ENCODE measurements around the gene PCYT2. TPM values are rescaled to one million over a fixed set of nuclear protein-coding genes. Genes with fewer than 3 reads are reported as not detected.

The PCYT2 gene
- total RNA-seq, 2 donors from 2014 or later, result 13.6 to 81.9 TPM

DNA sequence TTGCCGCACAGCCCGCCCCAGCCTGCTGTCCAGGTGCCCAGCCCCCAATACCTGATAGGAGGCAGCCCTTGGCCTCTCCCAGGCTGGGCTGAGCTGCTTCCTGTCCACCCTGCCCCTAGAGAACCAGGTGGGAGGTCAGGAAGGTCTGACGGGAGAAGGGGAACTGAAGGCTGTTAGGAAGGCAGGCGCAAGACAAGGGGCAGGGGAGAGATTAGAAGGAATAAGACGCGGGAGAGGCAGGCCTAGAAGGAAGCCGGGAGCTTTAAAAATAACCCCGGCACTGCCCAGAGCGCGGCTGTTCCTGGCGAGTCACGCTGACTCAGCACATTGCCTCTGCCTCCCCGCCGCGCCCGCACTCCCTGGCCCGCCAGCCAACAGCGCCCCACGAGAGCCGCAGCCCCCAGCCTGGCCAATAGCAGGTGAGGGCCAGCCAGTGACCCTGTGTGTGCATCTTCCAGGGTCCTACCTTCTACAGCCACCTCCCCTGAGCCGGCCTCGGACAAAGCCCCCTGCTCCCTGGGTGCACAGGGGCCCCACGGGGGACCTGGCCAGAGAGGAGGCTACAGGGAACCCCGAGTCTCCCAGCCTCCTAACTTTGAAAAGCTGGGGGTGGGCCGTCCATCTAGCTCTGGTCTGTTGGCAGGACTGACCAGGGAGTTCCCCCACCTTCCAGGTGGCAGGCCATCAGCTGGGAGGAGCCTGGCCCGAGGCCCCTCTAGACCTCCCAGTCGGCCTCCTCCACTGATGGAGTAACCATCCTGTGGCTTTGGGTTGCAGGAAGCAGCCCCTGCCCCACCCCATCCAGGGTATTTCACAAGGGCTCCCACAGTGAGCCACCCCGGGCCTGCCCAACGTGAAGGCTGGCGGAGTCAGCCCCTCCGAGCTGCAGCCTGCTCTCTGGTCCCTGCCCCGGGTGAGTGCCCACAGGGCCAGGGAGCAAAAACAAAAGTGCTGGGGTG is 12.4 kb upstream of the PCYT2 start:
- no peak for DNase-seq (ENCODE audit: low spot score)
- H3K36me3 ChIP-seq, result peaks cover 17% of the 10 kb centered on the region
- peak overlapping the region in 1 of 2 donors; percentile 50 for H3K27ac ChIP-seq
- peak overlapping the region; percentile 62 for H3K4me3 ChIP-seq
- TF ChIP-seq, protein P1, sequence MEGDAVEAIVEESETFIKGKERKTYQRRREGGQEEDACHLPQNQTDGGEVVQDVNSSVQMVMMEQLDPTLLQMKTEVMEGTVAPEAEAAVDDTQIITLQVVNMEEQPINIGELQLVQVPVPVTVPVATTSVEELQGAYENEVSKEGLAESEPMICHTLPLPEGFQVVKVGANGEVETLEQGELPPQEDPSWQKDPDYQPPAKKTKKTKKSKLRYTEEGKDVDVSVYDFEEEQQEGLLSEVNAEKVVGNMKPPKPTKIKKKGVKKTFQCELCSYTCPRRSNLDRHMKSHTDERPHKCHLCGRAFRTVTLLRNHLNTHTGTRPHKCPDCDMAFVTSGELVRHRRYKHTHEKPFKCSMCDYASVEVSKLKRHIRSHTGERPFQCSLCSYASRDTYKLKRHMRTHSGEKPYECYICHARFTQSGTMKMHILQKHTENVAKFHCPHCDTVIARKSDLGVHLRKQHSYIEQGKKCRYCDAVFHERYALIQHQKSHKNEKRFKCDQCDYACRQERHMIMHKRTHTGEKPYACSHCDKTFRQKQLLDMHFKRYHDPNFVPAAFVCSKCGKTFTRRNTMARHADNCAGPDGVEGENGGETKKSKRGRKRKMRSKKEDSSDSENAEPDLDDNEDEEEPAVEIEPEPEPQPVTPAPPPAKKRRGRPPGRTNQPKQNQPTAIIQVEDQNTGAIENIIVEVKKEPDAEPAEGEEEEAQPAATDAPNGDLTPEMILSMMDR (IDR thresholded peaks at IDR 0.05), result no peak
- peaks cover 41 to 54% of the 10 kb centered on the region in 2 donors for H3K4me1 ChIP-seq (ENCODE audit: control insufficient read depth in 1 of 2, low read depth in 2 of 2)
- no peak for ATAC-seq (ENCODE audit: insufficient number of reproducible peaks, low FRiP score, low read depth)
- no peaks in the 10 kb centered on the region for H3K27me3 ChIP-seq (replicated peaks; ENCODE audit: insufficient read depth)
- no peaks in the 10 kb centered on the region for H3K9me3 ChIP-seq

DNA sequence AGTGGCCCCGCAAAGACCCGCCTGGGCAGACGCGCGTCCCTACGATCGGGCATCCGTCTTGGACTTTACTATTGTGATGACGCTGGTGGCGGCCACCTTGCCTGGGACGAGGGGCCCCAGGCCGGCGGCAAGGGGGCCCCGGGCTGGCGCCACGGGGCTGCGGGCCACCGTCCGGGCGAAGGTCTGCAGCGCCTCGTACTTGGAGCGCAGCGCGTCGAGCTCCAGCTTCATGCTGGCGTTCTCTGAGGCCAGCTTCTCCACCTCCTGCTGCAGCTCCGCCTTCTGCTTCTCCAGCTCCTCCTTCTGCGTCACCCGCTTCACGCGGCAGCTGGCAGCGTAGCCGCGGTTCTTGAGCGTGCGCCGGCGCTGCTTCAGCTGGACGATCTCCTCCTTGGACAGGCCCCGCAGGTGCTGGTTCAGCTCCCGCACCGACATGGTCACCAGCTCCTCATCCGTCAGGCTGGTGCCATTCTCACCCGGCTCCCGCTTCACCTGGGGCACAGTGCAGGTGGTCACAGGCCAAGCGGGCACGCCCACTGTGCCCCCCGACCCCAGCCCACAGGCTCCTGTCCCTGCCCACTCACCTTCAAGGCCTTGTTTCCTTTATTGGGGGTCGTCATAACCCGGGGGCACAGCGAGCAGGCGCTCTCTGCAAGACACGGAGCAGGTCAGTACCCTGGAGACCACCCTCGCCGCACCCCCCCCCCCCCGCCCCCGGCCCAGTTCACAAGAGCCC is 11.5 kb upstream of the PCYT2 start:
- Histone ChIP-seq H3K27ac (peak overlapping the region in 1 of 2 donors; percentile 50), H3K9me3 (no peaks in the 10 kb centered on the region), H3K36me3 (peaks cover 17% of the 10 kb centered on the region), H3K4me1 (ENCODE audit: control insufficient read depth in 1 of 2, low read depth in 2 of 2) (peaks cover 39 to 50% of the 10 kb centered on the region in 2 donors), H3K27me3 (replicated peaks; ENCODE audit: insufficient read depth) (no peaks in the 10 kb centered on the region), H3K4me3 (peak overlapping the region; percentile 62)
- ATAC-seq (ENCODE audit: insufficient number of reproducible peaks, low FRiP score, low read depth) (no peak), DNase-seq (ENCODE audit: low spot score) (no peak)
- TF ChIP-seq, protein P1 (IDR thresholded peaks at IDR 0.05), result no peak

DNA sequence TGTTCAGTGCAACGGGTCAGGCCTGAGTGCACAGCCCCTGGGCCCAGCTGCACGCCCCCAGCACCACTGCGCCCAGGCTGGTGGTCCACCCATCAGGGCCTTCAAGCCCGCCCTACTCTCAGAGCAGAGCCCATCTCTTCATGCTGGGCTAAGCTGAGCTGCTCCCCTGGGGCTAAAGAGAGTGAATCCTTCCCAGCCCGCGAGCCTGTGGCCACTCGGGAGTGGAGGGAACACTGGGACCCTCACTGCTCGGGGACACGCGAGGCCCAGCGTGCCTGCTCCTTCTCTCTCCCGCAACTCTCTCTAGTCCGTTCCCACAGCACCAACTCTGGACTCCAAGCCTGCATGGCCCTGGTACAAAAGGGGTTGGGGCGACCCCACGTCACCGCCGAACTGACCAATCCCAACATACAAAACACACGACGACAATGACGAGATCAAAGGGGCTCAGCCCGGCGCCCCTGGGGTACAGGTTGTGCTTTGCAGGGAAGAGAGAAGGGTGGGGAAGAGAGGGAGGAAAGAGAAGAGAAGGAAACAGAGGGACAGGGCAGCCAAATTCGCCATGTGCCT is 10.9 kb upstream of the PCYT2 start:
- peaks cover 40 to 55% of the 10 kb centered on the region in 2 donors for H3K4me1 ChIP-seq (ENCODE audit: control insufficient read depth in 1 of 2, low read depth in 2 of 2)
- ATAC-seq (ENCODE audit: insufficient number of reproducible peaks, low FRiP score, low read depth), result no peak

DNA sequence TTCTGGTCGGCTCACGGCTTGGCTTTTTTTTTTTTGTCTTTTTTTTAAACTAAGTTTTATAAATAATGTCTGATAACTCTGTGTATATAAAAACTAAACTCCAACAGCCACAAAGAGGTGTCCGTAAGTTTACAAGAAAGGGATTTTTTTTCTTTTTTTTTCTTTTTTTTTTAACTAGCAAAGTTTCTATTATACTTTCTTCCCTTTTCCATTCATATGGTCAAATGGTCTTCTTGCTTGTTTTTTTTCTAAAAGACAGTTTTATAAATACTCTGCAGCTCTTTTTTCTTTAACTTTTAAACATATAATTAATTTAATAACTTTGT is 10.3 kb upstream of the PCYT2 start:
- Histone ChIP-seq H3K4me1 (ENCODE audit: control insufficient read depth in 1 of 2, low read depth in 2 of 2) (peaks cover 46 to 61% of the 10 kb centered on the region in 2 donors), H3K9me3 (no peaks in the 10 kb centered on the region), H3K27me3 (replicated peaks; ENCODE audit: insufficient read depth) (no peaks in the 10 kb centered on the region), H3K36me3 (peaks cover 17% of the 10 kb centered on the region), H3K27ac (no peak overlapping the region), H3K4me3 (no peak overlapping the region)
- TF ChIP-seq, protein P1 (IDR thresholded peaks at IDR 0.05), result no peak
- DNase-seq (ENCODE audit: low spot score) (no peak), ATAC-seq (ENCODE audit: insufficient number of reproducible peaks, low FRiP score, low read depth) (no peak)

More for the DNA sequence above, 10.9 kb upstream of the PCYT2 start:
- H3K36me3 ChIP-seq, result peaks cover 17% of the 10 kb centered on the region
- no peaks in the 10 kb centered on the region for H3K27me3 ChIP-seq (replicated peaks; ENCODE audit: insufficient read depth)
- no peak overlapping the region for H3K27ac ChIP-seq
- no peaks in the 10 kb centered on the region for H3K9me3 ChIP-seq
- no peak for DNase-seq (ENCODE audit: low spot score)
- H3K4me3 ChIP-seq, result no peak overlapping the region
- TF ChIP-seq, protein P1 (IDR thresholded peaks at IDR 0.05), result no peak

Measured in thoracic aorta (tissue), 2 donors.